GM21390 (cell line): ENCODE measurements around the gene SYMPK.

ENCODE experiments used
- ATAC-seq: cut with Tn5 transposase; IDR thresholded peaks from one replicate; pipeline ENCODE4 v1.9.1; 2021; ENCODE audit not compliant: unreplicated experiment

SYMPK gene

GRCh38 chr19:45782820-45783785 lies 79.8 kb downstream of the SYMPK start:
- ATAC-seq: no peak

- ATAC-seq: no peak
Observed at GRCh38 chr19:45782162-45782691, 80.7 kb downstream of the SYMPK start, which contains the start of gene DMPK. DMPK (minus strand) TSS chr19:45782490; CDS start chr19:45782352, 138 bp downstream.

- ATAC-seq: no peak
Observed at GRCh38 chr19:45781214-45782161, 81.5 kb downstream of the SYMPK start.

GRCh38 chr19:45780448-45781213 lies 82.3 kb downstream of the SYMPK start:
- no peak for ATAC-seq

GRCh38 chr19:45780146-45780447 lies 82.8 kb downstream of the SYMPK start:
- no peak for ATAC-seq

GRCh38 chr19:45779231-45780145 lies 83.5 kb downstream of the SYMPK start:
- ATAC-seq: peak; percentile 79

GRCh38 chr19:45778010-45778661 lies 84.8 kb downstream of the SYMPK start:
- ATAC-seq: no peak

GRCh38 chr19:45777395-45777961 lies 85.5 kb downstream of the SYMPK start:
- ATAC-seq: no peak

GRCh38 chr19:45774765-45775164 lies 88.2 kb downstream of the SYMPK start:
- no peak for ATAC-seq

- no peak for ATAC-seq
Observed at GRCh38 chr19:45773384-45773783, 89.6 kb downstream of the SYMPK start.

- no peak for ATAC-seq
Observed at GRCh38 chr19:45772912-45773311, 90.0 kb downstream of the SYMPK start.

GRCh38 chr19:45772130-45772840 lies 90.7 kb downstream of the SYMPK start:
- no peak for ATAC-seq

GRCh38 chr19:45771311-45771933 lies 91.5 kb downstream of the SYMPK start:
- no peak for ATAC-seq

- ATAC-seq: peak; percentile 45
Observed at GRCh38 chr19:45770192-45771101, 92.5 kb downstream of the SYMPK start.

- ATAC-seq: no peak
Observed at GRCh38 chr19:45769821-45770191, 93.1 kb downstream of the SYMPK start.

- ATAC-seq: peak; percentile 41
Observed at GRCh38 chr19:45768984-45769782, 93.8 kb downstream of the SYMPK start, which contains the start of gene SIX5. SIX5 (minus strand) TSS chr19:45769252; CDS start chr19:45768844, 408 bp downstream.
